DMS79 (cell line): ENCODE data around the gene MEPCE.

Experiments
- DNase-seq: peaks from one replicate; lab custom pipeline; 2025; lab: John Stamatoyannopoulos, UW

Gene MEPCE

DNA sequence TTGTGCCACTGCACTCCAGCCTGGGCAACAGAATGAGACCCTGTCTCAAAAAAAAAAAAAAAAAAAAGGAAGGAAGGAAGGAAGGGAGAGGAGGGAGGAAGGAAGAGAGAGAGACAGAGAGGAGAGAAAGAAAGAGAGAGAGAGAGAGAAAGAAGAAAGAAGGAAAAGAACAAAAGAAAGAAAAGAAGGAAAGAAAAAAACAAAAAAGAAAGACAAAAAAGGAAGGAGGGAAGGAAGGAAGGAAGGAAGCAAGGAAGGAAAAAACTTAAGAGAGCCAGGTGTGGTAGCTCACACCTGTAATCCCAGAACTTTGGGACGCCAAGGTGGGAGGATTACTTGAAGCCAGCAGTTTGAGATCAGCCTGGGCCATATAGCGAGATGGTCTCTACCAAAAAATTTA lies 35.2 kb downstream of the MEPCE start:
- DNase-seq: no peak

GRCh38 chr7:100465299-100465698 lies 35.7 kb downstream of the MEPCE start:
- DNase-seq: no peak

DNA sequence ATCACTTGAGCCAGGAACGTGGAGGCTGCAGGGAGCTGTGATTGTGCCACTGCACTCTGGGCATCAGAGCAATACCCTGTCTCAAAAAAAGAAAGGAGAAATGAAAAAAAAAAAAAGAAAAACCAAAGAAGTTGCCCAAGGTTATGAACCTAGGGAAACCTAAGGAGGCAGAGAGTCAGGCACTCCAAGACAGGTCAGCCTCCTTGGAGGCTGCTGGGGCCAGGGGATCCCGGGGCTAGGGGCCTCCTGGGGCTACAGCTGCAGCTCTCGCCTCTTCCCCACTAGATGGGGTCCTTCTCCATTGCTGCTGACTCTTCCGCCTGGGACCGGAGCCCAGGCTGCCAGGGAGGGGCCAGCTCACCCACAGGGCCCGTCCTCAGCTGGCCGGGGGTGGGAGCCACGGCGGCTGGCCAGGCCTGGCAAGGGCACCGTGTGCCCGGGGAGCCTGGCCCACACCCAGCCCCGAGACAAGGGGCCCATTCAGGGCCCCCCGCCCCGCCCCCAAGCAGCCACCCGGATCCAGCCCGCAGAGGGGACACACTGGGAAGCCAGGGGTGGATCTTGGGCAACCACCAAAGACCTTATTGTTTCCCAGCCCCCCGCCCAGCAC lies 36.2 kb downstream of the MEPCE start:
- peak; percentile 31 for DNase-seq

GRCh38 chr7:100466653-100467605 lies 37.3 kb downstream of the MEPCE start:
- DNase-seq: no peak

- DNase-seq: peak; percentile 12
Observed at GRCh38 chr7:100467638-100468373, 38.2 kb downstream of the MEPCE start.

GRCh38 chr7:100469227-100470044 lies 39.8 kb downstream of the MEPCE start:
- peak; percentile 42 for DNase-seq

DNA sequence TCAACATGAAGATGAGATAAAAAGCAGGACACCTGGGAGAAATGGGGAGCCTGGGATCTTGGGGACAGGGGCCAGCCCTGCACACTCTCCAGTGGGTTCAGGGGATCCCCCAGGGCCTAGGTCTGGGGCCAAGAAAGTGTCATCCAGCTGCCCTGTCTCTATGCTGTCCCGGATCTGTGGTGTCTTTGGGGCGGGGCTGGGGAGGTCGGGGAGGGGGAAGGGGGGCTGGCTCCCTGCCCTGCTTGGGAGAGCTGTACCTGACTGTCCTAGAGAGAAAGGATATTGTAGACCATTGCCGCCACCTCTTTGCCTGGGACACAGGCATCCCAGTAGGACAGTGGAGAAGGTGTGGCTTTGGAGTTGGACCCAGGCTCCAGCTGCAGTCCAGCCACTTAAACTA lies 41.4 kb downstream of the MEPCE start:
- DNase-seq: no peak

GRCh38 chr7:100472121-100472851 lies 42.7 kb downstream of the MEPCE start:
- no peak for DNase-seq

DNA sequence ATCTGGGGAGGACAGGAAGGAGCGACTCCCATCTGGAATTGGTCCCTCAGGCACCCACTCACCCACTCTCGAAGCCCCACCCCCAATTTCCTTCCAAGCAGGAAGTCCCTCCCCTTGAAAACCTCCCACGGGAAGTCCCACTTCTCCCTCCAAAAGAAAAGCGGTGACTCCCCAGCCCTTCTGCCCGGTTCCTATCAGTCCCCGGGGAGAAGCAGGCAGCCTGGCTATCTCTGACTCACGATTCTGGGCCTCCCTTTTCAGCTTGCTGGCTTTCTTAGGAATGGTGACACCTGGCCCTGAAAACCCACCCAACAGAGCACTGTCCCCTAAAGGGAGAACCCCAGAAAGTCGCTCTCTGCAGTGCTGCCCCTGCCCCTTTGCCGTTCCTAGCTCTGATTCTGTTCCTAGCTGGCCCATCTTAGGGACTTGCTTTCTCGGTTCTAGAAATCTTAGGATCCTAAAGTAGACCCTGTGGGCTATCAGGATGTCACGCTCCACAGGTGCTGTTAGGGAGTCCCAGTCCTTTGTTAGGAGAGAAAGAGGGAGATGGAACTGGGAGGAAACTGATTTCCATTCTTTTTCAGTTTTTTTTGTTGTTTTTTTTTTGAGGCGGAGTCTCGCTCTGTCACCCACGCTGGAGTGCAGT lies 43.3 kb downstream of the MEPCE start:
- no peak for DNase-seq

- no peak for DNase-seq
Observed at GRCh38 chr7:100475549-100475948, 45.9 kb downstream of the MEPCE start.

DNA sequence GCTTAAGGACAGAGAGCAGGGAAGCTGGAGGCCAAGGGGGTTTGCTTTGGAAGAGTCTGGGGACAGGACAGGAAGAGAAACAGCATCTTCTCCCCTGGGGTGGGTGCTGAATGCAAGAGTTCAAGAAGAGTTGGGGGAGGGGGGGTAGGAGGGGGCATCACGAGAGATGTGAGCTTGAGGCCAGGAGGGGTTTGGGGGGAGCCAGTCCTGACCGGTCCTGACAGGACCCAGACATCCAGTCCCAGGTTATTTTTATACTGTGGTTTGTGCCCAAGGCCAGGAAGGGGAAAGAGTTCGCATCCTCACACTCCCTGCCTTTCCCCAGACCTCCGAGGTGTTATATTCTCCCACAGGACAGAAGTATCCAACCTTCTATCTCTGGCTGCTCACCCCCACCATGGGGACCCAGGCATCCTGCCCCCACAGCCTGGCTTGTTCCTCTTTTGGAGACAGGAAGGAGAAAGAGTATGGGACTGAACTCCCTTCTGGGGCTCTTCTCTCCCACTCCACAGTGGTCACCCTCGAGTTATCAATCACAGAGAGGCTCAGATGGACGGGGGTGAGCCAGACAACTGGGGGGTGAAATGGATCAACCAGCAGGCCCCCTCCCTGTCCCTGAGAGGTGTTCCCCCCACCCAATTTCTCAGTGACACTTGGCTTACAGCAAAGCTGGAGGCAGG lies 46.6 kb downstream of the MEPCE start:
- DNase-seq: no peak

DNA sequence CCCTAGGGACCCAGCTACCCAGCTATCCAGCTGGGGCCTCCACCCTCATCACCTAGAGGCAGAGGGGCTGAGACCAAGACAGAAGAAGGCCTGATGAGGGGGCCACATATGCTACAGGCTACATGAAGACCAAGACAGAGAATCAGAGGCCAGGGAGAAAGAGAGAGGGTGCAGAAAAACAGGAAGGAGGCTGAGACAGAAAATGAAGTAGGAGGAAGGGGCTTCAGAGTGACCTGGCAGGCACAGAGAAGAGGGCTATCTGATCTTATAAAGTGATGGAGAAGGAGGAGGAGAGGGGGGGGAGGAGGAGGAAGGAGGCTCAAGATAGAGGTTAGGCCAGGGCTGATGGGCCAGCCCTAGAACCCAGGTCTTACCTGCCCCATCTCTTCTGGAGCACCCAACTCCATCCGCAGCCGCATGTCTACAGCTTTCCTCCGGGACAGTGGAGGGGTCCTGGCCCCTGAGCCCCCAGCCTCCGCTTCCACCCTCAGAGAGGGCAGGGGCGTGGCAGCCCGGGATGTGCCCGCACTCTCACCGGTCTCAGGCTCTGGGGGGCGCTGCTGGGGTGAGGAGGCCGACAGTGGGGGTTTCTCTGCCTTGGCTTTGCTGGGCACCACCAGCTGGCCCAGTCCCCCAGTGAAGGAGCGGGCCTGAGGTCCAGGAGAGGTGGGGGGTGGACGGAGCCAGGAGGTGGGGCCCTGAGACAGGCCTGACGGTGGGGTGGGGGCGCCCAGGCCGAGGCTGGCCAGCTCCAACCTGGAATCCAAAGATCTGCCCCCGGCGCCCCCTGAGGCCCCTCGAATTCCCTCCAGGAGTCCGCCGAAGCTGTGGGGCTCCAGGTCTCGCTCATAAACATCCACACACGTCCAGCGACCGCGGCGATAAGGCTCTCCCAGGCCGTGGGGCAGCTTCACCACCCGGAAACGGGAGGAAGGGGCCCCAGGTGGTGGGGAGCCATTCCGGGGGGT lies 47.6 kb downstream of the MEPCE start:
- DNase-seq: no peak

DNA sequence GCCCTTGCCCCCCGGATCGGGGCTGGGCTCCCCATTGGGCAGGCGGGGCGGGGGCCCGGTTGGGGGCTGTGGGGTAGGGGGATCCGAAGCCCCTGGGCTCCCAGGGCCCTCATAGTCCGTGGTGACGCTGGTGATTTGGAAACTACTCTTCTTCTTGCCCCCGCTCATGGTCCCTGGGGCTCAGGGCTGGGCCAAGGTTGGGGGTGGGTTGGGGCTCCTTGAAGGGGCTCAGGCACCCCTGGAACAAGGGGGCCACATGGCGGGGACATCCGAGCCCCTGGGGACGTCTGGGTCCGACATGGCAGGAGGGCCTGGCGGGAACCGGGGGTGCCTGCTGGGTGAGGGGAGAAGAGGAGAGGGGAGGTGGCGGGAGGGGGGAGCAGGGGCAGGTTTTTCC lies 48.2 kb downstream of the MEPCE start:
- no peak for DNase-seq

DNA sequence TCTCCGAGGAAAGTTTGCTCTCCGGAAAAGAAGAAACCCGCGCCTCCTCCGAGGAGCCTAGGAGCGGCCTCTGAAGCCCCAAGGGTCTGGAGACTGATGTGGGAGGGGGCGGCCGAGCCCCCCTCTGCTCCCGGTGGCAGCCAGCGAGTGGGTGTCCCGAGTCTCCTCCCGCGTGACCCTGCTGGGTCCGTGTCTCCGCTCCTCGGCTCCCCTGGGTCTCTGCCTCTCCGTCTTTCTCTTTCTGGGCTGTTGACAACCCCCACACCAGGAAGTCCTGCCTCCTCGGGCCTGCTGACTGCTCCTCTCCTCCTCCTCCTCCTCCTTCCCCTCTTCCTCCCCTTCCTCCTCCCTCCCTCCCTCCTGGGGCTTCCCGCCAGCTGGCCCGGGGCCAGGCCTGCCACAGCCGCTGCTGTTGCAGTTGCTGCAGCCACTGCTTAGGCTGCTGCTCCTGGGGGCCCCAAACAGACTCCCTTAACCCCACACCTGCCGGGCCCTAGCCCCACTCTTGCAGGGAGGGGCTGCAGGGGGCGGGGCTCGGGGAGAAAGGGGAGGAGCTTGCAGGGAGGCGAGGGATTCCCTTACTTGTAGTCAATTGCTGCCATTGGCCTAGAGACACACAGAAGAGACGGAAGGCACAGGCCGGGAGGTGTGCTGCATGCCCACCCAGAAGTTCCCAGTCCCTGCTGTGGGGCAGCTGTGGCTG lies 49.5 kb downstream of the MEPCE start, which contains the start of gene TSC22D4:
Gene TSC22D4 (minus strand): TSS at position 257 of the 703 bp plus-strand sequence. CDS start 1,176 bp downstream, outside the sequence.
- DNase-seq: peak; percentile 82

GRCh38 chr7:100481466-100481865 lies 51.8 kb downstream of the MEPCE start:
- DNase-seq: no peak

DNA sequence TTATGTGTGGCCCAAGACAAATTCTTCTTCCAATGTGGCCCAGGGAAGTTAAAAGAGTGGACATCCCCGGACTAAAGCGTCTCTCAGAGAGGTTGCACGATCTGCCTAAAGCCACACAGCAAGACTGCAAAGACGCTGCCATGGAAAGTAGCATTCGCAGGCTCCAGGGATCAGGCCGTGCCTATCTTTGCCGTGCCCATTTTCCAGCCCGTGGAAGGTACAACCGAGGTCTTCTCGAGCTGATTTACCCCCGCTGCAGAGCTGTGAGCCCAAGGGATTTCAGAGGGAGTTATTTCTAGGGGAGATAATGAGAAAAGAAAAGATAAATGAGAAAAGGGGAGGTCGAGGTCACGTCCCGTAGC lies 53.1 kb downstream of the MEPCE start:
- no peak for DNase-seq

GRCh38 chr7:100483090-100483721 lies 53.6 kb downstream of the MEPCE start:
- DNase-seq: peak; percentile 18
